HCT116 (cell line): ENCODE measurements around the gene CCNK. TPM values are rescaled to one million over a fixed set of nuclear protein-coding genes. Genes with fewer than 3 reads are reported as not detected.

Experiments
- ATAC-seq: fragments of 200-7000 bp; cut with Tn5 transposase; 2 replicates; pipeline ENCODE4 v1.9.1; 2020; ENCODE audit warnings: mild to moderate bottlenecking, moderate library complexity
- BruUV-seq: library from RNA; stranded (reverse); fragments of 400-500 nt; replicated peaks from 2 replicates; lab custom pipeline; 2021; lab: Mats Ljungman, UMichigan
- CTCF ChIA-PET: fragments of 300-600 bp; sonication (Branson Sonifier 250); formaldehyde crosslinking; loops from one replicate; lab custom pipeline; 2021; ENCODE audit warnings: antibody characterized with exemption; lab: Charles Lee
- POLR2A ChIA-PET: fragments of 300-600, 350-600 bp; sonication (Branson Sonifier 250); formaldehyde crosslinking; loops from one replicate; lab custom pipeline; 2021; ENCODE audit warnings: antibody characterized with exemption; lab: Charles Lee
- RAD21 ChIA-PET, 2 experiments: fragments of 300-600 bp; sonication (Branson Sonifier 250); formaldehyde crosslinking; loops; one replicate each; lab custom pipeline; 2023; ENCODE audit warnings: low total read pairs in 2 of 2; ENCODE audit not compliant: uncharacterized antibody in 2 of 2, unreplicated experiment in 2 of 2, low non-redundant PET in 1 of 2; lab: Charles Lee
- DNase-seq: peaks from one replicate; pipeline ENCODE4 v3.0.0-alpha.2; 2010; ENCODE audit warnings: low read depth, low spot score
- H2AFZ ChIP-seq: fragments of 200-600 bp; shearing (Covaris generic), sonication (generic); 2 replicates; pipeline ENCODE4 v1.6.1; 2017; ENCODE audit warnings: low read depth, mixed run types, mixed read lengths, antibody characterized with exemption, low read length; ENCODE audit not compliant: poor library complexity, severe bottlenecking
- H3K27ac ChIP-seq: 2 replicates; pipeline ENCODE4 v1.5.1; 2012; ENCODE audit warnings: low read depth, low read length
- H3K27me3 ChIP-seq: fragments of 200-600 bp; sonication (generic); 2 replicates; pipeline ENCODE4 v1.6.1; 2016; ENCODE audit warnings: mixed run types, low read length, mixed read lengths; ENCODE audit not compliant: insufficient read depth
- H3K36me3 ChIP-seq, 2 experiments: fragments of 200-500 bp in 1 of 2; fragments of 200-600 bp in 1 of 2; sonication (Bioruptor generic) in 1 of 2; sonication (generic) in 1 of 2; 2 replicates each; pipeline versions ENCODE4 v1.5.1 to v1.6.1; 2014 to 2016; ENCODE audit warnings: low read length in 2 of 2, inconsistent platforms in 1 of 2, mixed read lengths in 1 of 2, mixed run types in 1 of 2; ENCODE audit not compliant: insufficient read depth in 2 of 2, control insufficient read depth in 1 of 2
- H3K4me1 ChIP-seq, 2 experiments: fragments of 200-600 bp in 1 of 2; sonication (generic) in 1 of 2; 2 replicates each; pipeline versions ENCODE4 v1.5.1 to v1.6.1; 2012 to 2017; ENCODE audit warnings: low read length in 2 of 2, inconsistent platforms in 1 of 2, mild to moderate bottlenecking in 1 of 2, mixed read lengths in 1 of 2, mixed run types in 1 of 2, moderate library complexity in 1 of 2; ENCODE audit not compliant: insufficient read depth in 2 of 2, control insufficient read depth in 1 of 2
- H3K4me2 ChIP-seq: fragments of 200-600 bp; sonication (generic); 2 replicates; pipeline ENCODE4 v1.6.1; 2017; ENCODE audit warnings: mixed run types, low read length, mixed read lengths
- H3K4me3 ChIP-seq, 2 experiments: fragments of 200-600 bp in 1 of 2; sonication (generic) in 1 of 2; replicated peaks in 1 of 2; 2 replicates each; pipeline ENCODE4 v1.5.1; 2011 to 2016; ENCODE audit warnings: low read length in 2 of 2, control low read depth in 1 of 2, low read depth in 1 of 2, mild to moderate bottlenecking in 1 of 2, mixed read lengths in 1 of 2, mixed run types in 1 of 2
- H3K79me2 ChIP-seq: fragments of 200-600 bp; sonication (generic); 2 replicates; pipeline ENCODE4 v1.6.1; 2017; ENCODE audit warnings: mild to moderate bottlenecking, mixed run types, low read length, moderate library complexity, mixed read lengths; ENCODE audit not compliant: insufficient read depth
- H3K9ac ChIP-seq: fragments of 200-600 bp; sonication (generic); 2 replicates; pipeline ENCODE4 v1.6.1; 2016; ENCODE audit warnings: low read length, mixed read lengths
- H3K9me2 ChIP-seq: fragments of 200-600 bp; sonication (generic), shearing (Covaris generic); 2 replicates; pipeline ENCODE4 v1.6.1; 2017; ENCODE audit warnings: mixed run types, mild to moderate bottlenecking, moderate library complexity; ENCODE audit not compliant: insufficient read depth
- H3K9me3 ChIP-seq, 2 experiments: fragments of 200-500 bp in 1 of 2; fragments of 200-600 bp in 1 of 2; sonication (Bioruptor generic) in 1 of 2; sonication (generic) in 1 of 2; 2 replicates each; pipeline ENCODE4 v1.6.1; 2014 to 2017; ENCODE audit warnings: low read length in 2 of 2, mixed read lengths in 2 of 2, inconsistent platforms in 1 of 2, low read depth in 1 of 2, mild to moderate bottlenecking in 1 of 2, mixed run types in 1 of 2, moderate library complexity in 1 of 2; ENCODE audit not compliant: control insufficient read depth in 1 of 2, insufficient read depth in 1 of 2
- H4K20me1 ChIP-seq: fragments of 200-600 bp; sonication (generic), shearing (Covaris generic); 2 replicates; pipeline ENCODE4 v1.6.1; 2017; ENCODE audit warnings: mixed run types, mild to moderate bottlenecking, moderate library complexity; ENCODE audit not compliant: insufficient read depth
- EGR1 ChIP-seq: IDR thresholded peaks from 2 replicates; pipeline ENCODE4 v1.6.1; 2012; ENCODE audit warnings: low read depth
- EZH2 ChIP-seq: fragments of 200-600 bp; sonication (generic); IDR thresholded peaks from 2 replicates; pipeline ENCODE4 v1.6.1; 2017; ENCODE audit warnings: antibody characterized with exemption, mixed run types
- FOSL1 ChIP-seq: IDR thresholded peaks from 2 replicates; pipeline ENCODE4 v1.6.1; 2012; ENCODE audit warnings: low read depth
- POLR2A ChIP-seq: IDR thresholded peaks from 2 replicates; pipeline ENCODE4 v1.7.0; 2011; ENCODE audit warnings: borderline replicate concordance; ENCODE audit not compliant: insufficient read depth, insufficient read length; ENCODE audit errors: extremely low read depth
- POLR2AphosphoS5 ChIP-seq: IDR thresholded peaks from 2 replicates; pipeline ENCODE4 v1.6.1; 2011; ENCODE audit warnings: mild to moderate bottlenecking, low read depth, low read length, moderate library complexity
- RAD21 ChIP-seq: IDR thresholded peaks from 2 replicates; pipeline ENCODE4 v1.6.1; 2012; ENCODE audit warnings: low read depth, mild to moderate bottlenecking
- SIN3A ChIP-seq: IDR thresholded peaks from 2 replicates; pipeline ENCODE4 v1.6.1; 2012; ENCODE audit warnings: low read depth
- SP1 ChIP-seq: IDR thresholded peaks from 2 replicates; pipeline ENCODE4 v1.6.1; 2012; ENCODE audit warnings: low read depth
- TCF7L2 ChIP-seq: IDR thresholded peaks from 2 replicates; pipeline ENCODE4 v1.7.0; 2011; ENCODE audit warnings: borderline replicate concordance, inconsistent platforms; ENCODE audit not compliant: insufficient read depth, insufficient read length; ENCODE audit errors: extremely low read depth
- ZFX ChIP-seq: fragments of 450-650 bp; IDR thresholded peaks from 2 replicates; pipeline ENCODE4 v1.6.1; 2017
- intact Hi-C: fragments of 100-400 bp; cut with micrococcal nuclease; formaldehyde crosslinking; loops from 2 replicates; pipeline ENCODE4 v1.10.0; 2022
- total RNA-seq: library from RNA; stranded (reverse); gene quantifications from one replicate; pipeline ENCODE4 v1.2.1, GENCODE V29; 2021; ENCODE audit not compliant: unreplicated experiment
- TF ChIP-seq, protein P1 (sequence below), 3 experiments: fragments of 200-600 bp in 1 of 3; sonication (generic) in 1 of 3; IDR thresholded peaks in 2 of 3; conservative IDR thresholded peaks in 1 of 3; 2 replicates each; pipeline ENCODE4 v1.5.1; 2012 to 2017; ENCODE audit warnings: low read depth in 2 of 3, low read length in 2 of 3, antibody characterized with exemption in 1 of 3, borderline replicate concordance in 1 of 3, control low read depth in 1 of 3, mild to moderate bottlenecking in 1 of 3, mixed read lengths in 1 of 3, mixed run types in 1 of 3, moderate library complexity in 1 of 3; ENCODE audit not compliant: insufficient read depth in 1 of 3
- TF ChIP-seq, protein P2 (sequence below): IDR thresholded peaks from 2 replicates; pipeline ENCODE4 v1.6.1; 2012
- TF ChIP-seq, protein P3 (sequence below): IDR thresholded peaks from 2 replicates; pipeline ENCODE4 v1.6.1; 2012; ENCODE audit warnings: low read depth

Gene CCNK
- total RNA-seq, 1 experiment from 2014 or later = 68.2 TPM

DNA sequence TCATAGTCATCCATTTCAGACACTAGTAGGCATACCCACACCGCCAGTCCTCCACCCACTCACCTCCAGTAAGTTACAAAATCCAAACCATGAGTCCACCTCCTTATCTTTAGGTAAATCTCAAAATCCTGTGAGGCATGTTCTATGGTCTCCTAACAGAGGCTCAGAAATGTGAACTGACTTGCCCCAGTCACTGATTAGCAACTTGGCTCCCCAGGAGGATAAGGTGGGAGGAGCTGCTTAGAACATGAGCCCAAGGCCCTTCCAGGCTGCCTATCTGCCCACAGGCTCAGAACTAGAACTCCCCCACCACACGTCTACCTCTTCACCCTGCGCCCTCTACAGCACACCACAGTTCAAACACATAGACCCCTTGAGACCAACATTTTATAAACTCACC, 20.4 kb upstream of the CCNK start:
- ATAC-seq (0 out of 2 replicates have a peak, but pooled peaks have one; percentile 20), DNase-seq (no peak)
- H3K9me3 ChIP-seq = no peaks in the 10 kb centered on the region
- H3K9ac ChIP-seq = no peak overlapping the region
- H3K4me3 ChIP-seq = no peak overlapping the region
- no peak overlapping the region for H3K27ac ChIP-seq
- no peaks in the 10 kb centered on the region for H3K79me2 ChIP-seq
- BruUV-seq = no TSS peak
- CTCF ChIA-PET = no interaction called here
- intact Hi-C loops = no loop called here
- TF ChIP-seq, protein P1, sequence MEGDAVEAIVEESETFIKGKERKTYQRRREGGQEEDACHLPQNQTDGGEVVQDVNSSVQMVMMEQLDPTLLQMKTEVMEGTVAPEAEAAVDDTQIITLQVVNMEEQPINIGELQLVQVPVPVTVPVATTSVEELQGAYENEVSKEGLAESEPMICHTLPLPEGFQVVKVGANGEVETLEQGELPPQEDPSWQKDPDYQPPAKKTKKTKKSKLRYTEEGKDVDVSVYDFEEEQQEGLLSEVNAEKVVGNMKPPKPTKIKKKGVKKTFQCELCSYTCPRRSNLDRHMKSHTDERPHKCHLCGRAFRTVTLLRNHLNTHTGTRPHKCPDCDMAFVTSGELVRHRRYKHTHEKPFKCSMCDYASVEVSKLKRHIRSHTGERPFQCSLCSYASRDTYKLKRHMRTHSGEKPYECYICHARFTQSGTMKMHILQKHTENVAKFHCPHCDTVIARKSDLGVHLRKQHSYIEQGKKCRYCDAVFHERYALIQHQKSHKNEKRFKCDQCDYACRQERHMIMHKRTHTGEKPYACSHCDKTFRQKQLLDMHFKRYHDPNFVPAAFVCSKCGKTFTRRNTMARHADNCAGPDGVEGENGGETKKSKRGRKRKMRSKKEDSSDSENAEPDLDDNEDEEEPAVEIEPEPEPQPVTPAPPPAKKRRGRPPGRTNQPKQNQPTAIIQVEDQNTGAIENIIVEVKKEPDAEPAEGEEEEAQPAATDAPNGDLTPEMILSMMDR (IDR thresholded peaks at IDR 0.05 in 2 of 3, conservative IDR thresholded peaks at IDR 0.05 in 1 of 3; ENCODE audit: borderline replicate concordance in 1 of 3, insufficient read depth in 1 of 3, low read depth in 2 of 3, low read length in 2 of 3) = no peak
- no peak for TF ChIP-seq EZH2
- no peak for TF ChIP-seq ZFX
- no peak for TF ChIP-seq TCF7L2
- no peak for TF ChIP-seq FOSL1
- peaks cover 5 to 32% of the 10 kb centered on the region in 2 experiments; a peak in 3 of 4 replicates for H3K36me3 ChIP-seq
- H3K4me1 ChIP-seq = 0 out of 4 replicates have a peak, but pooled peaks cover 0 to 4% of the 10 kb centered on the region in 2 experiments
- RAD21 ChIA-PET = no interaction called here
- POLR2A ChIA-PET = no interaction called here
- H4K20me1 ChIP-seq = no peaks in the 10 kb centered on the region
- no peaks in the 10 kb centered on the region for H3K9me2 ChIP-seq
- no peak overlapping the region for H3K4me2 ChIP-seq
- H2AFZ ChIP-seq = no peak overlapping the region
- no peaks in the 10 kb centered on the region for H3K27me3 ChIP-seq

DNA sequence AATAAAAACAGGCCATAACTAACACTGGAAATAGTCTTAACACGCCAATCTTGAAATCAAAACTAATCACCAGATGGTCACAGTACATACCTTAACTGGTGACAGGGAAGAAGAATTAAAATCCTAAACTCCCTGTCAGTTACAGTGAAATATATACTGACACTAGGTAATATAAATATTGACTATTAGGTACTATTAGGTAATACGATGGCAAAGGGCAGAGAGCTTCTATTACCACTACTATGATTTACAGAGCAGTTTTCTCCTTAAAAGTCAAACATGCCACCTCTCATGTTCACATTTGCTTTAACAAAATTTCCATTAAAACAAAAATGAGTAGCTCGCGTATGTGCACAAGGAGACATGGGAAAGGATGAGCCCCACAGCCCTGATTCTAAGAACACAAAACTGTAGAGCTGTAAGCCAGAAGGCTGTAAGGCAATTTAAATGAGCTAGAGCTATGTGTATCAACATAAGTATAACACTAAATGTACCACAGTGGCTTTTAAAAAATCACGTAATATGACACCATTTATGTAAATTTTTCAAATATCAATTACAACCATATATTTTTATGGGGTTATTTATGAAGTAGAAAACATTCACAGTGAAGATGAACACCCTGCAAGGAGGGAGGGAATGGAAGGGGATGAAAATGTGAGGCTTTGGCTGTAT, 19.7 kb upstream of the CCNK start:
- intact Hi-C loops = no loop called here
- Histone ChIP-seq H3K4me3 (no peak overlapping the region), H3K27me3 (no peaks in the 10 kb centered on the region), H3K9ac (no peak overlapping the region), H4K20me1 (no peaks in the 10 kb centered on the region), H3K79me2 (peaks cover 4% of the 10 kb centered on the region; the same call in 1 of the 2 replicates), H3K9me3 (no peaks in the 10 kb centered on the region), H3K9me2 (no peaks in the 10 kb centered on the region), H3K4me1 (0 out of 4 replicates have a peak, but pooled peaks cover 0 to 4% of the 10 kb centered on the region in 2 experiments), H3K27ac (no peak overlapping the region), H3K36me3 (peaks cover 5 to 29% of the 10 kb centered on the region in 2 experiments; a peak in 3 of 4 replicates), H3K4me2 (no peak overlapping the region), H2AFZ (no peak overlapping the region)
- ChIA-PET RAD21 (no interaction called here), POLR2A (no interaction called here), CTCF (no interaction called here)
- ATAC-seq = no peak
- BruUV-seq = no TSS peak
- DNase-seq = no peak
- TF ChIP-seq EGR1 (no peak), SP1 (no peak), POLR2AphosphoS5 (no peak), RAD21 (no peak), POLR2A (no peak), SIN3A (no peak)
- TF ChIP-seq, protein P2, sequence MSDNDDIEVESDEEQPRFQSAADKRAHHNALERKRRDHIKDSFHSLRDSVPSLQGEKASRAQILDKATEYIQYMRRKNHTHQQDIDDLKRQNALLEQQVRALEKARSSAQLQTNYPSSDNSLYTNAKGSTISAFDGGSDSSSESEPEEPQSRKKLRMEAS = no peak
- TF ChIP-seq, protein P3, sequence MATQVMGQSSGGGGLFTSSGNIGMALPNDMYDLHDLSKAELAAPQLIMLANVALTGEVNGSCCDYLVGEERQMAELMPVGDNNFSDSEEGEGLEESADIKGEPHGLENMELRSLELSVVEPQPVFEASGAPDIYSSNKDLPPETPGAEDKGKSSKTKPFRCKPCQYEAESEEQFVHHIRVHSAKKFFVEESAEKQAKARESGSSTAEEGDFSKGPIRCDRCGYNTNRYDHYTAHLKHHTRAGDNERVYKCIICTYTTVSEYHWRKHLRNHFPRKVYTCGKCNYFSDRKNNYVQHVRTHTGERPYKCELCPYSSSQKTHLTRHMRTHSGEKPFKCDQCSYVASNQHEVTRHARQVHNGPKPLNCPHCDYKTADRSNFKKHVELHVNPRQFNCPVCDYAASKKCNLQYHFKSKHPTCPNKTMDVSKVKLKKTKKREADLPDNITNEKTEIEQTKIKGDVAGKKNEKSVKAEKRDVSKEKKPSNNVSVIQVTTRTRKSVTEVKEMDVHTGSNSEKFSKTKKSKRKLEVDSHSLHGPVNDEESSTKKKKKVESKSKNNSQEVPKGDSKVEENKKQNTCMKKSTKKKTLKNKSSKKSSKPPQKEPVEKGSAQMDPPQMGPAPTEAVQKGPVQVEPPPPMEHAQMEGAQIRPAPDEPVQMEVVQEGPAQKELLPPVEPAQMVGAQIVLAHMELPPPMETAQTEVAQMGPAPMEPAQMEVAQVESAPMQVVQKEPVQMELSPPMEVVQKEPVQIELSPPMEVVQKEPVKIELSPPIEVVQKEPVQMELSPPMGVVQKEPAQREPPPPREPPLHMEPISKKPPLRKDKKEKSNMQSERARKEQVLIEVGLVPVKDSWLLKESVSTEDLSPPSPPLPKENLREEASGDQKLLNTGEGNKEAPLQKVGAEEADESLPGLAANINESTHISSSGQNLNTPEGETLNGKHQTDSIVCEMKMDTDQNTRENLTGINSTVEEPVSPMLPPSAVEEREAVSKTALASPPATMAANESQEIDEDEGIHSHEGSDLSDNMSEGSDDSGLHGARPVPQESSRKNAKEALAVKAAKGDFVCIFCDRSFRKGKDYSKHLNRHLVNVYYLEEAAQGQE = no peak
